H4 (cell line): ENCODE results near the gene GPR143. TPM values are rescaled to one million over a fixed set of nuclear protein-coding genes. Genes with fewer than 3 reads are reported as not detected.
"Not testable (repeated sequence)": the region's sequence is repeated elsewhere in the genome, so short reads cannot be mapped to it uniquely, and the experiment has no call there.

ENCODE experiments used
- DNase-seq: peaks from one replicate; pipeline ENCODE4 v3.0.0-alpha.2; 2015; ENCODE audit warnings: low spot score
- total RNA-seq: library from RNA; depleted of rRNA; stranded (reverse); fragments of >200 nt; shearing (Covaris generic); gene quantifications from 2 replicates; pipeline ENCODE4 v1.2.3, GENCODE V29; 2014; rRNA removed

GPR143 gene
- not detected in 2 replicates for total RNA-seq

GRCh38 chrX:9765737-9766097, at the start of gene GPR143:
TSS of gene GPR143 (minus strand) at chrX:9765847. CDS start at chrX:9765817, 30 bp downstream.
- no peak for DNase-seq

- not testable (repeated sequence) for DNase-seq
These were observed 45.4 kb upstream of the GPR143 start for GRCh38 chrX:9811086-9811485.

GRCh38 chrX:9809876-9810275, 44.2 kb upstream of the GPR143 start:
- DNase-seq: not testable (repeated sequence)

- no peak for DNase-seq
These were observed 41.9 kb upstream of the GPR143 start for GRCh38 chrX:9807355-9808182.

DNA sequence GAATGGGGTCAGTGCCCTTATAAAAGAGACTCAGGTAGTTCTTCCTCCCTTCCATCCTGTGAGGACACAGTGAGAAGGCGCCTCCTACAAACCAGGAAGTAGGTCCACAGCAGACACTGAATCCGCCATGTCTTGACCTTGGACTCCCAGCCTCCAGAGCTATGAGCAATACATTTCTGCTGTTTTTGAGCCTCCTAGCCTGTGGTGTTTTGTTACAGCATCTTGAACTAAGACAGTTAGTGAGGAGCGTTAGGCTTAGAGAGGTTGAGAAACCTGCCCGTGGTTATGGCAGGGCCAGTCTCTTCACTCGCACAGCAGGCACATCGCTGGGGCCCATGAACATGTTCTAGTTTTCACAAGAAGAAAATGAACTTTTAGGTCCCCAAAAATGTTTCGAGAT, 40.3 kb upstream of the GPR143 start:
- no peak for DNase-seq

DNA sequence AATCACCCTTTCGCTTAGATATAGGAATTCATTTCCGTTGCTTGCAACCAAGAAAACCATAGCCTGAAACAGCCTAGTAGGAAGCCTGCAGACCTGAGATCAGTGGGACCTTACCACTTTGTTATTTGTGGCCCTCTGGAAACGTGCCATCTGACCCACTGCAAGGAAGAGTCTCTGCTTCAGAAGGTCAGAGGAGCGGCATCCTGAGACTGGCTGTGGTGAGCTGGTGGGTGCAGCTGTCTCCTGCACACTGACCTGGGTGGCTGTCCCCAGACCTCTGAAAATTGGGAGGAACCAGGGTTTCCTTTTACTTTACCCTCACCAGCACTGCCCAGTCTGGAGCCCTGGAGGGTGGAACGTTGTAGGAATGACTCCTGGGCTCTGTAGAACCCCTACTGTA, 38.8 kb upstream of the GPR143 start:
- no peak for DNase-seq

- DNase-seq: no peak
These were observed 37.1 kb upstream of the GPR143 start for GRCh38 chrX:9802737-9803136.

DNA sequence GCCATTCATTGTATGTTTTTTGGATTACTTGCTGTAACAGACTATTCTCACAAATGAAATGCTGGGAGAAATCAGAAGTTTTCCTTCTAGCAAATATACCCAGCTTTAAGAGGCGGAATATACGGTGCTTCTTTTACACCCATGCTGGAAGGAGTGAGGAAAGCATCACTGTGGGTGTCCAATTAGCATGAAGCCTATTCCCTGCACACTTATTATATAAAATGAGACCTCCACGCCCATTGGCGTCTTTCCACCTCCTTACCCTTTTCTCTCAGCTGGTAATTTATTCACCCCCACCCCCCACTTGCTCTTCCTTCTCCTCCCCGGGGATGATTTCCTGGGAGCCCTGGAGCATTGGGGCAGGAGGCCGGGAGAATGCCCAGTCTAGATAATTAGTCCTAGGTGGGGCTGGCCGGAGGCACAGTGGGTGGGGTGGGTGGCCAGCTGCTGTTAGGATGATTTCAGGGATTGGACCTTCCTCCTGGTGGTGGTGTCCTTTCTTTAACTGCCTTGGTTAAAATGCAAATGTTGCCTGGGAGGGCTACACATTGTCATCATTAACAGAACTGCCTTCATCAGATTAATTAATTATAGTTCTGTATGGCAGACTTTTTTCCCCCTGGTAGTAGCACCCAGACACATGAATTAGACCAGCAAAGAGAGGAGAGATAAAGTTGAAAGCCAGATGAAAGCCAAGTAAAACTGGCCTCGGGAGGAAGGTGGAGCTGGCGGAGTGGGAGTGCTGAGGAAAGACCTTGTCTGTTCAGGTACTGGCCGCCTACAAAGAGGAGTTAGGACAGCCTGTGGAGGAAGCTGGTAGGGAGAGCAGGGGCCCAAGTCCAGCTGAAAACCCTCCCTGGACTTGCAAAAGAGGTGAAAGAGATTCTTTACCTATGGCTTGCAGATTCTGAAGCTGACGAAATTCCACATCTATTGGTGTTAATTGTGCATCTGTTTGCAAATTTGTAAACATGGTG, 32.0 kb upstream of the GPR143 start:
- no peak for DNase-seq

DNA sequence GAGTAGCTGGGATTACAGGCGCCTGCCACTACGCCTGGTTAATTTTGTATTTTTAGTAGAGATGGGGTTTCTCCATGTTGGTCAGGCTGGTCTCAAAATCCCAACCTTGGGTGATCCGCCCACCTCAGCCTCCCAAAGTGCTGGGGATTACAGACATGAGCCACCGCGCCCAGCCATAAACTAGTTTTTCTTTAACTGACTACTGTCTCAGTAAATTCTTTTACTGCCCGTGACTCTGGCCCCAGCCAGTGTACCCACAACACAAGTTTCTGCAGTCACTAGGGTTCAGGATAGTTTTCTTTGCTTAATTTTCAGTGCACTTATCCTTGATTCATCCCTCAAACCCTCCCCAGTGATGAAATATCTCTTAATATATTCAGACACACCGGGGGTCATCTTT, 28.8 kb upstream of the GPR143 start:
- no peak for DNase-seq

GRCh38 chrX:9790866-9791265, 25.2 kb upstream of the GPR143 start:
- DNase-seq: no peak

DNA sequence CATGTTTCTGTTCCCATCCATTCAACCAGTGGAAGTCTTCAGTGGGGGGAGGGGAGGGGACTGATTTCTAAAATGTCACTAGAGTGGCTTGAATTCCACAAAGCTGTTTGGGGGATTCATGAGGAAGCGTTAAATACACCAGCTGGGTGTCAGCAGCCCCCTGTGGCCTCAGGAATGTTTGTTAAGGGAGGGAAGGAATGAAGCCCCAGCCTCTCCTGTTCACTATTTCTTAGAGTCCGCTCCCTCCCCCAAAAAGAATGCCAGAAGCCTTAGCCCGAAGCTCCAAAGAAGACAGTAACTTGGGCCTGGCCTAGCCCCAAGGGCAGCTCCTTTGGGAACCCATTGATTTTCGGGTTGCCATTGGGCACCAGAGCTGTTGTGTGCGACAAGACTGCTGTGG, 23.9 kb upstream of the GPR143 start:
- no peak for DNase-seq

DNA sequence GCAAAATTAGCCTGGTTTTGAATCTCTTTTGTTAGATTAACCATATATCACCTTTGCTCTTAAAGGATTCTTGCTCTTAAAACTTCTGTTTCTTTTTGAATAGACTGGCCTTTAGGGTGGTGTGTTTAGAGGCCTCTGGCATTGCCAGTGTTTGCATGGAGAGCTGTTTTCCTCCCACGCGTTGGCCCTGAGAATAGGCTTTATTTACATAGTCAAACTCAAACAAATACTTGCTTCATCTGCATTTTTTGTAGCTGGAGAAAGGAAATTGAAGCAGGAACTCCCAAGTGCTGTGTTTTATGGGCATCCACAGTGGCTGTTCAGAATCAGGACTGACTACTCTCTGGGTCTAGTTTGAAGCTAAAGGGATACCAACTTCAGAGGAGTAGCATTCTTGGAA, 23.3 kb upstream of the GPR143 start:
- peak; percentile 39 for DNase-seq

DNA sequence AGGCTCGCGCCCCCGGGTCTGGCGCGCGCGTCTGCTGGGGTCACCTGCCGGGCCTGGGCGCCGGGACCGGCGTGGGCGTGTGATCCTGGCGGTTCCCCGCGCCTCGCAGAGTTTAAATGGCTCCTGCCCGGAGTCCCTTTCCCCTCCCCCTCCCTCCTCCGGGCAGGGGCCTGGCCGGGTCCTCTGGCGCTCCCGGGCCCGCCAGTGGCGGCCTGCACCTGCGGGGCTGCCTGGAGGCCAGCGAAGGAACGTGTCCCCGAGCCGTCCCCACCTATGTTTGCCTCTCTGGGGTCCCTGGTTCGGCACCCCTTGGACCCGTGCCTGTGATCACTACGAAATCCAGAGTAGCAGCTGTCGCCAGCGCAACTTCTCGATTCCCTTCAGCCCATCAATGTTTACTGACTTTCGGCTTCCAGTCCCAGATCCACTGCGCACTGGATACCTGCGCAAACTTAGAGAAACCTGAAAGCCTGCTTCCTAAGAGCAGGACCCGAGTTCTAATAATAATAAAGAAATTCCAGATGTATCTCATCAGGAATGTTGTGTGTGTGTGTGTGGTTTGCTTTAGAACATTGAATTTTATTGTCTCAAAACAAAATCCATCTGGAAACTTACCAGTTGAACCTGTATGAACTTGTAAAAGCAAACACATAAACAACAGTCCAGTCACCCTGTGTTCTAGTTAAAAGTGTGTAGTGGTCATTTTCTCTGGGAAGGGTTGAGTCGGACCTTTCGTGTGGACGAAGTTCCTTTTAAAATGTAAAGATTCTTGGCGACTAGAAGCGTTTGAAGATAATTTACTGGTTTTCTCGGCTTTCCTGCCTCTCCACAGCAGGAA, 21.4 kb upstream of the GPR143 start:
- DNase-seq: no peak

DNA sequence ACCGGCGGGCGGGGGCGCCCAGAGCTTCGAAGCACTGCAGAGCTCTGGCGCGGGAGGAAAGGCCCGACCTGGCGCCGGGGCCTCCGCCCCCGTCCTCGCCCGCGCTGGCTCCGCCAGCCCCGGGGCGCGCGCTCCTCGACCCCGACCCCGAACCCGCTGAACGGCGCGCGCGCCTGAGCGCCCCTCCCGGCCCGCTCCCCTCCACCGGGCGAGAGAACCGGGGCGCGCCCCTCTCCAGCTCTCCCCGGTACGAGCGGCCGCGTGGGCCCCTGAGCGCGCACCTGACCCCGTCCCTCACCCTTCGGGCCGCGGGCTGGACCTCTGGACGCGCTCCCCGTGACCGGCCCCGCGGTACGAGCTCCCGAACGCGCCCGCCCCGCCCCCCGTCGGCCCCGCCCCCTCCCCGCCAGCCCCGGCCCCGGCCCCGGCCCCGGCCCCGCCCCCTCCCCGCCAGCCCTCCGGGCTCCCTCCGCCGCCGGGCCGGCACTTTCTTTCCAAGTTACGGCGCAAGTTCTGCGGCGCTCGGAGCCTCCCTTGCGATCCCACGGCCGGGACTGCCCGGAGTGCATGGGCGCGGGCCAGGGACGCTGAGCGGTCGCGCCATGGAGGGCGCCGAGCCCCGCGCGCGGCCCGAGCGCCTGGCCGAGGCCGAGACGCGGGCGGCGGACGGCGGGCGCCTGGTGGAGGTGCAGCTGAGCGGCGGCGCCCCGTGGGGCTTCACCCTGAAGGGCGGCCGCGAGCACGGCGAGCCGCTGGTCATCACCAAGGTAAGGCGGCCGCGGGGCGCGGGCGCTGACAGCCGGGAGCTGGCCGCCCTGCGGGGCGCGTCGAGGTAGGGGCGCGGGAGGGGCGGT, 20.5 kb upstream of the GPR143 start, which contains the start of gene SHROOM2:
Gene SHROOM2 (plus strand): TSS at position 486 of the 854 bp plus-strand sequence. CDS start 117 bp downstream, at position 603.
- no peak for DNase-seq

DNA sequence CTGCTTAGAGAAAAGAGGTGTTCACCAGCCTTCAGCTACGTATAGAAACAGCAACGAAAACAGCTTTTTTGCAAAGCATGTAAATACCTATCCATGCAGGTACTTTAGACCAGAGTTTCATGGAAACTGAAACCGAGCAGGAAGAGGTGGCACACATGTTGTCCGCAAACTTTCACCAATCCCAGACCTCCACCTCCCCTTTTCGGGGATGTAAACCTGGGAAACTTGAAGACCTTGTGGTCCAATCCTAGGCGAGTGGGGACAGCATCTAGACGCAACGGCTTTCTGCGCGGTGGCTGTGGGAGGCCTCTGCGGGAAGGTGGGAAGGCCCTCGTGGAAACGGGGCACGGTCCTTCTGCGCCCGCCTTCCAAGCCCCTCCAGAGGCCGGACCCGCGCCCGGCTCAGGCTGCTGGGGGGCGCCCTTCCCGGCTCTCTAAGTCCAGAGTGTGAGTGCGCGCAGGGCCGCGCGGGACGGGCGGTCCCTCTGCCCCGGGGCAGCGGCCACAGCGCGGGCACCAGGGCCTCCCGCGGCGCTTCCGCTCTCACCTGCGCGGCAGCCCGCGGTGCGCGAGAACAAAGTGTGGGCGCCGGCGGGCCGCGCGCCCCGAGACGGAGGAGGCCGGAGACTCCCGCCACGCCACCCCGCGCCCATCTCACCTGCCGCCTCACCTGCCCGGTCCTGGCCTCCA, 19.8 kb upstream of the GPR143 start:
- DNase-seq: no peak

GRCh38 chrX:9784332-9784731, 18.7 kb upstream of the GPR143 start:
- no peak for DNase-seq

DNA sequence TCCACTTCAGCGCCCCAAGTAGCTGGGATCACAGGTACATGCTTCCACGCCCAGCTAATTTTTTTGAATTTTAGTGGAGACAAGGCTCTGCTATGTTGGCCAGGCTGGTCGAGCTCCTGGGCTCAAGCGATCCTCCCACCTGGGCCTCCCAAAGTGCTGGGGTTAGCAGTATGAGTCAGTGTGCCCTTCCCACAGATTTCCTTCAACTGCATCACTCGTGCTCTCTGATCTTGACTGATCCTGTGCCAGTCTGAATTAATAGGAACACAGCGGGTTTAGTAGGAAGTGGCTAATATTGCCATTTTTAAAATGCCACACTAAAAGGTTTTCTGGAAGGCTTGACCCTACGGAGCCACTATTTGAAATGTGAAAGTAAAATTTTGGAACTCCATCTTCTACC, 16.3 kb upstream of the GPR143 start:
- peak; percentile 12 for DNase-seq

DNA sequence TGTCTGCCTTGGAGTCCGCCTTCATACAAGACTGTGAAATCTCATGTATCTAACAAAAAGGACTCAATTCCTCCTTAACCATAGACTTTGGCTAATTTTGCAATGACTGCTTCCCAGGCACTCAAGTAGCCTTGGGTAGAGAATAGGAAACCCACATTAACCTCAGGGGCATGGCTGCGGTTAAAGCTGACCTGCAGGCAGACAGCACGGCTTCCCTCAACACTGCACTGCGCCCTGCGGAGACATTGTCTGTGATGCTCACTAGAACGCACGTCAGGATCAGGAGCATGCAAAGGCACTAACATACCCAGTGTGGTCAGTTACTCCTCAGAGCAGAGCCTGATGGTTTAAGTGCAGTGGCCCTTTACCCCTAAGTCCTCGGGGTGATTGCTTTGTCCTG, 10.3 kb upstream of the GPR143 start:
- no peak for DNase-seq

- no peak for DNase-seq
These were observed 7.3 kb upstream of the GPR143 start for GRCh38 chrX:9772943-9773342.

- peak; percentile 21 for DNase-seq
These were observed 4.7 kb upstream of the GPR143 start for GRCh38 chrX:9770319-9770718.
